Endothelial cell of umbilical vein (primary cell): ENCODE data around the gene OLAH. TPM values are rescaled to one million over a fixed set of nuclear protein-coding genes. Genes with fewer than 3 reads are reported as not detected.

Experiments used
- BruUV-seq: library from RNA; stranded (reverse); fragments of 400-500 nt; replicated peaks from 2 replicates; lab custom pipeline; 2021; lab: Mats Ljungman, UMichigan
- CTCF ChIA-PET: fragments of 300-600, 350-600 bp; sonication (Branson Sonifier 250); formaldehyde crosslinking; loops from one replicate; lab custom pipeline; 2021; ENCODE audit warnings: antibody characterized with exemption, inconsistent platforms; lab: Charles Lee
- POLR2A ChIA-PET: fragments of 300-600, 350-600 bp; sonication (Branson Sonifier 250); formaldehyde crosslinking; loops from one replicate; lab custom pipeline; 2021; ENCODE audit warnings: antibody characterized with exemption, inconsistent platforms; lab: Charles Lee
- DNase-seq: peaks from one replicate; pipeline ENCODE4 v3.0.0-alpha.2; 2011; ENCODE audit warnings: low read depth, low spot score
- FAIRE-seq: peaks from 2 replicates; lab custom pipeline; 2011; peaks lifted over from hg19 to GRCh38; lab: Jason Lieb, UNC
- H2AFZ ChIP-seq: 2 replicates; pipeline ENCODE4 v1.6.0; 2012; ENCODE audit warnings: low read depth, low read length, control low read depth, inconsistent platforms
- H3K27ac ChIP-seq: 2 replicates; pipeline ENCODE4 v1.5.1; 2011; ENCODE audit warnings: low read depth, mild to moderate bottlenecking, control low read depth, low read length, moderate library complexity; ENCODE audit not compliant: insufficient read depth
- H3K27me3 ChIP-seq, 2 experiments: 2 replicates each; pipeline versions ENCODE4 v1.6.0 to v1.6.1; 2011; ENCODE audit warnings: low read length in 2 of 2, mixed read lengths in 1 of 2; ENCODE audit not compliant: control insufficient read depth in 2 of 2, insufficient read depth in 2 of 2
- H3K36me3 ChIP-seq, 2 experiments: 2 replicates in 1 of 2; 3 replicates in 1 of 2; pipeline ENCODE4 v1.5.1; 2011; ENCODE audit warnings: low read length in 2 of 2, mild to moderate bottlenecking in 1 of 2, moderate library complexity in 1 of 2; ENCODE audit not compliant: control insufficient read depth in 2 of 2, insufficient read depth in 2 of 2; ENCODE audit errors: extremely low read depth in 1 of 2
- H3K4me1 ChIP-seq: 3 replicates; pipeline ENCODE4 v1.5.1; 2011; ENCODE audit warnings: mild to moderate bottlenecking, low read length; ENCODE audit not compliant: control insufficient read depth, insufficient read depth; ENCODE audit errors: extremely low read depth
- H3K4me2 ChIP-seq: 2 replicates; pipeline ENCODE4 v1.6.1; 2011; ENCODE audit warnings: low read length, control low read depth, mixed read lengths; ENCODE audit not compliant: insufficient read depth
- H3K4me3 ChIP-seq, 3 experiments: fragments of 200-600 bp in 1 of 3; sonication (generic), shearing (Covaris generic) in 1 of 3; replicated peaks in 1 of 3; 2 replicates each; pipeline ENCODE4 v1.5.1; 2011 to 2016; ENCODE audit warnings: control low read depth in 3 of 3, low read length in 3 of 3, mild to moderate bottlenecking in 2 of 3, inconsistent platforms in 1 of 3, low read depth in 1 of 3, moderate library complexity in 1 of 3; ENCODE audit not compliant: insufficient read depth in 1 of 3
- H3K79me2 ChIP-seq: 2 replicates; pipeline ENCODE4 v1.6.0; 2012; ENCODE audit warnings: low read length, inconsistent platforms; ENCODE audit not compliant: control insufficient read depth, insufficient read depth
- H3K9ac ChIP-seq: replicated peaks from 2 replicates; pipeline ENCODE3; 2011; ENCODE audit warnings: low read length, control low read depth; ENCODE audit not compliant: insufficient read depth; ENCODE audit errors: extremely low read depth
- H3K9me1 ChIP-seq: replicated peaks from 3 replicates; pipeline ENCODE4 v1.6.0; 2011; ENCODE audit warnings: mild to moderate bottlenecking, low read length; ENCODE audit not compliant: control insufficient read depth, insufficient read depth; ENCODE audit errors: extremely low read depth
- H3K9me3 ChIP-seq: replicated peaks from 2 replicates; pipeline ENCODE4 v1.5.1; 2012; ENCODE audit warnings: low read length, inconsistent platforms; ENCODE audit not compliant: control insufficient read depth, insufficient read depth
- H4K20me1 ChIP-seq: replicated peaks from 2 replicates; pipeline ENCODE3; 2011; ENCODE audit warnings: mild to moderate bottlenecking, low read length; ENCODE audit not compliant: control insufficient read depth, insufficient read depth; ENCODE audit errors: extremely low read depth
- CTCF ChIP-seq, 2 donors: IDR thresholded peaks; 1 replicate in 1 of 2; 2 replicates in 1 of 2; pipeline ENCODE4 v1.5.1; 2011; ENCODE audit warnings: low read length in 2 of 2, mild to moderate bottlenecking in 2 of 2, moderate library complexity in 2 of 2, control low read depth in 1 of 2, inconsistent platforms in 1 of 2, low read depth in 1 of 2; ENCODE audit not compliant: insufficient read depth in 1 of 2; ENCODE audit errors: extremely low read depth in 1 of 2
- EZH2 ChIP-seq: IDR thresholded peaks from 2 replicates; pipeline ENCODE4 v1.6.1; 2012; ENCODE audit warnings: borderline replicate concordance, low read depth, mild to moderate bottlenecking, moderate library complexity, low read length, inconsistent platforms; ENCODE audit not compliant: severe bottlenecking
- FOS ChIP-seq: IDR thresholded peaks from 2 replicates; pipeline ENCODE4 v1.6.1; 2011; ENCODE audit warnings: mild to moderate bottlenecking, low read length, moderate library complexity, borderline replicate concordance; ENCODE audit not compliant: insufficient read depth
- GATA2 ChIP-seq: IDR thresholded peaks from 2 replicates; pipeline ENCODE4 v1.7.0; 2011; ENCODE audit warnings: low read depth, mild to moderate bottlenecking, moderate library complexity, mixed read lengths, low read length; ENCODE audit not compliant: insufficient read length, insufficient read depth
- JUN ChIP-seq: IDR thresholded peaks from 2 replicates; pipeline ENCODE4 v1.6.1; 2011; ENCODE audit warnings: borderline replicate concordance, low read depth; ENCODE audit not compliant: insufficient read length, insufficient read depth
- MAX ChIP-seq: IDR thresholded peaks from 2 replicates; pipeline ENCODE4 v1.6.1; 2011; ENCODE audit not compliant: insufficient read depth, insufficient read length
- MYC ChIP-seq: IDR thresholded peaks from one replicate; pipeline ENCODE4 v1.6.1; 2011; ENCODE audit warnings: mild to moderate bottlenecking, low read depth, low read length
- POLR2A ChIP-seq: IDR thresholded peaks from 2 replicates; pipeline ENCODE4 v1.6.1; 2012; ENCODE audit warnings: low read depth, mild to moderate bottlenecking, control low read depth, low read length
- POLR2AphosphoS5 ChIP-seq: IDR thresholded peaks from 2 replicates; pipeline ENCODE4 v1.6.1; 2012; ENCODE audit warnings: low read depth, mild to moderate bottlenecking, control low read depth, low read length, moderate library complexity; ENCODE audit not compliant: insufficient read depth
- dilution Hi-C: fragments of 300-500 bp; cut with MboI; formaldehyde crosslinking; loops from one replicate; pipeline ENCODE4 v1.15.0; 2019; ENCODE audit warnings: low sequenced_read_pairs; ENCODE audit not compliant: extremely low pct_ligation_motif_present
- intact Hi-C: fragments of 100-400 bp; cut with micrococcal nuclease; formaldehyde crosslinking; loops from one replicate; pipeline ENCODE4 v1.10.0; 2022
- polyA plus RNA-seq, 4 experiments: library from polyadenylated mRNA; depleted of rRNA in 3 of 4; stranded (reverse) in 3 of 4; unstranded in 1 of 4; fragments of >200 nt; gene quantifications; 2 replicates each; pipeline versions ENCODE4 v1.2.1 to v1.2.3, GENCODE V29; 2011 to 2012; ENCODE audit warnings: missing spikeins in 1 of 4
- total RNA-seq: library from RNA; stranded (reverse); gene quantifications from 2 replicates; pipeline ENCODE4 v1.2.3, GENCODE V29; 2021

Gene OLAH
- total and polyA plus RNA-seq, 2 donors (not counting 3 experiments of a cell fraction or from before 2014, with no cell fraction given) = 0.26 to 0.51 TPM

- Histone ChIP-seq H3K4me3 (no peak overlapping the region), H3K36me3 (no peaks in the 10 kb centered on the region), H2AFZ (no peak overlapping the region), H3K9me1 (no peaks in the 10 kb centered on the region), H3K27ac (no peak overlapping the region), H3K79me2 (no peaks in the 10 kb centered on the region), H3K4me2 (no peak overlapping the region), H4K20me1 (no peaks in the 10 kb centered on the region), H3K4me1 (no peaks in the 10 kb centered on the region), H3K9ac (no peak overlapping the region), H3K9me3 (no peaks in the 10 kb centered on the region), H3K27me3 (peaks cover 0 to 17% of the 10 kb centered on the region in 2 experiments)
- no TSS peak for BruUV-seq
- FAIRE-seq (no peak), DNase-seq (no peak)
- CTCF ChIA-PET = no interaction called here
- TF ChIP-seq JUN = no peak
- no peak for TF ChIP-seq MYC
- no peak for TF ChIP-seq EZH2
- no peak for TF ChIP-seq CTCF (IDR thresholded peaks at IDR 0.05; ENCODE audit: extremely low read depth in 1 of 2, insufficient read depth in 1 of 2, low read depth in 1 of 2, low read length in 2 of 2)
- no peak for TF ChIP-seq POLR2A
- no peak for TF ChIP-seq POLR2AphosphoS5
- no peak for TF ChIP-seq FOS
- TF ChIP-seq MAX = no peak
- TF ChIP-seq GATA2 = no peak
- intact Hi-C loops = no loop called here
- dilution Hi-C loops = no loop called here
- POLR2A ChIA-PET = no interaction called here
Measured at GRCh38 chr10:15058689-15059088, 14.9 kb downstream of the OLAH start.
